GM12873 (cell line): ENCODE results near the gene AIG1.

Source experiments
- TF ChIP-seq, protein P1 (sequence below): IDR thresholded peaks from 2 replicates; pipeline ENCODE4 v1.5.1; 2012; ENCODE audit warnings: low read depth, mild to moderate bottlenecking, moderate library complexity, low read length, control low read depth; ENCODE audit not compliant: insufficient read depth; ENCODE audit errors: missing control alignments

The AIG1 gene

DNA sequence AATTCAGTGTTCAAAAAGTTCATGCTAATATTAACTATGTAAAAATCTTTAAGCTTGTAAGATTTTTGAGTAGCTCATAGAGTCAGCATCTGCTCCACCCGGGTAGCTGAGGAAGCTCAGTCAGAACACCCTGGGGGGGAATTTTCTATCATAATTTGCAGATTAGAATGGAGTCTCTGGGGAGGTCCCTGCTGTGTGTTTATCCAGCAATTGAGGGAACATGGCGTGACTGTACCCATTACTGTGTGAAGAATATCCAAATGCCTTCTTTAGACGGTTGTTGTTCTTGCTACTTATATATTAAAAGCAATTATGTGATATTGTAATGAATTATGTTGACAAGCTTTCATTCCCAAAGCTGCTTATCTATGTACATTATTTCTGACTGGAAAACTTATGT is 64.8 kb downstream of the AIG1 start:
- TF ChIP-seq, protein P1, sequence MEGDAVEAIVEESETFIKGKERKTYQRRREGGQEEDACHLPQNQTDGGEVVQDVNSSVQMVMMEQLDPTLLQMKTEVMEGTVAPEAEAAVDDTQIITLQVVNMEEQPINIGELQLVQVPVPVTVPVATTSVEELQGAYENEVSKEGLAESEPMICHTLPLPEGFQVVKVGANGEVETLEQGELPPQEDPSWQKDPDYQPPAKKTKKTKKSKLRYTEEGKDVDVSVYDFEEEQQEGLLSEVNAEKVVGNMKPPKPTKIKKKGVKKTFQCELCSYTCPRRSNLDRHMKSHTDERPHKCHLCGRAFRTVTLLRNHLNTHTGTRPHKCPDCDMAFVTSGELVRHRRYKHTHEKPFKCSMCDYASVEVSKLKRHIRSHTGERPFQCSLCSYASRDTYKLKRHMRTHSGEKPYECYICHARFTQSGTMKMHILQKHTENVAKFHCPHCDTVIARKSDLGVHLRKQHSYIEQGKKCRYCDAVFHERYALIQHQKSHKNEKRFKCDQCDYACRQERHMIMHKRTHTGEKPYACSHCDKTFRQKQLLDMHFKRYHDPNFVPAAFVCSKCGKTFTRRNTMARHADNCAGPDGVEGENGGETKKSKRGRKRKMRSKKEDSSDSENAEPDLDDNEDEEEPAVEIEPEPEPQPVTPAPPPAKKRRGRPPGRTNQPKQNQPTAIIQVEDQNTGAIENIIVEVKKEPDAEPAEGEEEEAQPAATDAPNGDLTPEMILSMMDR = no peak

DNA sequence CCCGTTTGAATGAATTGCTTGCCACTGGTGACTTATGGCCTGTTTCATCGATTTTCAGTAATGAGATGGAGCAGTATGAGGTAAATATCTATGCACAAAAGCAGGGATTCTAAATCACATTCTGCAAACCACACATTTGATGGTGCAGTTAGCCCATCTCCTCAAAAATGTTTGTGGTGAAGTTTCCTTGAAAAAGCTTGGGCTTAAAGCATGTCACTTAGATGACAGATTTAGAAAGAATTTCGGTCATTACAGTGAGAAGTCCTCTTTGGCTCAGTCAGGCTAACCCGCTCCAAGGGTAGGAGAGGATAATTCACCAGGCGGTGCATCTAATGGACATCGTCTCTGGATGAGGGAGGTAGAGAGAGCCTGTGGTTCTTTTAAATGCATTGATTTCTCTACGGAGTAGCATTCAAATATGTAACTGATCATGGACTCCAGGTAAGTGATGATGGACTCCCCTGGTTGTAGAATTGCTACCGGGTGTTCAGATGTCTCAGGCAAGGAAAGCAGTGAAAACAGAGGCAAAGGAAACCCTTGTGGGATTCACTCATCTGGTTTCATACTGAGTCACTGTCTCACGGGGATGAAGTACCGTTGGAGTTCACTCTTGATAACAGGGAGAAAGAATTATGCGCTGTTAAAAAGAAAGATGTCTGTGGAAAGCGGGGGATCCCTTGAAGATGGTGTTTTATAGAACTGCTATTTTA is 65.3 kb downstream of the AIG1 start:
- TF ChIP-seq, protein P1 = no peak

DNA sequence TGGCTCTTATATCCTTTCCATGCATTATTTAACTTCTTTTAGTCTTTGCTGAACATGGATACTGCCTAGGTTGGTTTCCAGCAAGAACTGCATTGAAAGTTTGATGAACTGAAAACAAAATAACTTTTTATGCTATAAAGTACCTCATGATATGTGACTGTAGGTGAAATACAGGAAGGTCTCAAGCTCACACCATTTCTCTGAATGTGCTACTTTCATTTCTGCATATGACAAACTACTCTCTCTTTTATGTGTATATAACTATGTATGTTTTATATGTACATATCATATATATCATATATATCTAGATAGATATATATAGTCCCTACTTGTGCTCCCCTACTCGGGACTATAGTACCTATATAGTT is 65.9 kb downstream of the AIG1 start:
- TF ChIP-seq, protein P1 = no peak

DNA sequence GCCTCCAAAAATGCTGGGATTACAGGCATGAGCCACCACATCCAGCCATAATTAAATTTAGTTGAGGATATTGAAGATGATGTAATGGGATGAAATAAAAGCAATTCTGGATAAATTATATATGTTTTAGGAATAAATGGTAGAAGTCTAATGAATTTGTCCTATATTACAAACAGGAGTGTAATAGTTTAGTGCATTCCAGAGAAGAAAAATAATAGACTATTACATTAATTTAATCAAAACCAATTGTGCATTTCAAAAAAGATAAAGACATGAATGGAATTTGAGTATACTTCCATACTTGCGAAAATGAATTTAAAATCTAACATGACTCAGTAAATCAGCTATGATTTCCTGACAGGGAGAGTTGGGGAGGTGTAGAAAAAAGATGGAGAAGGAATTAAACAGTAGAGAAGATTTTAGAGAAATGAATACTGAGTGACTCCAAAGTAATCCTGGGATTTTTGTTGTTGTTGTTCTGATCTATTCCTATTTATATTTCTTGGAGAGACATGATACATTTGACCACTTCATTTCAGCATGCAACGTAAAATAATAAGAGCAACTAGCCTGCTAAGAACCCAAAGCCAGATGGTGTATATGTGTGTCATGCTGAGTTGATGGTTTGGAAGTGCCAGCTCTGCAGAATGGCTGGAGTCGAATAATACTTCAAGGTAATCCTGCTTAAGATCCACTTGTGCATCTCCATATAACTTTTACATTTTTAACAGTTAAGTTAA is 67.4 kb downstream of the AIG1 start:
- TF ChIP-seq, protein P1 = no peak

DNA sequence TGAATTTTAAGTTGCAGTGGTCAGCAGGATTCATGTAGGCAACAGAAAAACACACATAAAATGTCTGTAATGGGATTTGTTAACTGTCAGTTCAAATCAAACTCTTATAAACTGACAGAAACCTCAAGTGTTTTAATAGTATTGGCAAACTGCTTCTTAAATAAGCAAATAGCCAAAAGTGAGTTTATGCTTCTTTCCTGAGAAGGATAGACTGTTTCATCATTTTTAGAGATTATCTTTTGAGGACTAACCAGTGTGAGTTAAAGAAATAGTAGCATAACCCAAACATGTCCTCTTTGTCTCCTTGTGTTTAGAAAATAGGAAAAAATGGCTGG is 68.0 kb downstream of the AIG1 start:
- TF ChIP-seq, protein P1 = no peak

DNA sequence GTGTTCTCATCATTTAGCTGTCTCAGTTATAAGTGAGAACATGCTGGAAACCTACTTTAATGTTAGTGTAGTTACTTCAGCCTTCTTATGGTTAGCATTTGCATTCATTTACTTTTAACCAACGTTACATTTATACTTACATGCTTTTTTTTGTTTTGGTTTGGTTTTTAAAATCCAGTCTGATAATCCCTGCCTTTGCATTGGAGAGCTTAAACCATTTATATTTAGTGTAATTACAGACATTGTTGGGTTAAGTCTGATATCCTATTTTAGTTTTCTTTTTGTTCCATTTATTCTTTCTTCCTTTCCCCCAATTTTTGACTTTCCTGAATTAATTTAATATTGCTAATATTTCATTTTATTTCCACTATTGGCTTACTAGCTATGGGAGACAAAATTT is 70.2 kb downstream of the AIG1 start:
- TF ChIP-seq, protein P1 = no peak

DNA sequence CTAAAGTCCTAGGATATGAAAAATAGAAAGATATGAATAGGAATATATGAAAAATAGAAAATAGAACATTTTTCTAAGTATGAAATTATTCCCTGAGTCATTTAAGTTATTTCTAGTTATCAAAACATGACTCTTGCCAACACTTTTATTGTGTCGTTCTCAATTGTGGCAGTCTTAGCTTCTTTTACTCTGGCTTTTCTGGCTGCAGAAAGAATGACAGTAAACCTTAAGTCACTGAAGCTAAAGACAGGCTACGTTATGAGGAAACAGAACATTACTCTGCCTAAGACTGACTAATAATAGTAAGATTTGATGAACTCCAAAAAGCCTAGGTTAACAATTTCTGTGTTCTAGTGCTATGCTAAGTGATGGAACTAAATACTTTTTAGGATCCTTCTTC is 74.6 kb downstream of the AIG1 start:
- TF ChIP-seq, protein P1 = no peak
